Measurements from ENCODE around the gene FAHD2A.
"Not testable (repeated sequence)": the region's sequence is repeated elsewhere in the genome, so short reads cannot be mapped to it uniquely, and the experiment has no call there.

The FAHD2A gene

DNA sequence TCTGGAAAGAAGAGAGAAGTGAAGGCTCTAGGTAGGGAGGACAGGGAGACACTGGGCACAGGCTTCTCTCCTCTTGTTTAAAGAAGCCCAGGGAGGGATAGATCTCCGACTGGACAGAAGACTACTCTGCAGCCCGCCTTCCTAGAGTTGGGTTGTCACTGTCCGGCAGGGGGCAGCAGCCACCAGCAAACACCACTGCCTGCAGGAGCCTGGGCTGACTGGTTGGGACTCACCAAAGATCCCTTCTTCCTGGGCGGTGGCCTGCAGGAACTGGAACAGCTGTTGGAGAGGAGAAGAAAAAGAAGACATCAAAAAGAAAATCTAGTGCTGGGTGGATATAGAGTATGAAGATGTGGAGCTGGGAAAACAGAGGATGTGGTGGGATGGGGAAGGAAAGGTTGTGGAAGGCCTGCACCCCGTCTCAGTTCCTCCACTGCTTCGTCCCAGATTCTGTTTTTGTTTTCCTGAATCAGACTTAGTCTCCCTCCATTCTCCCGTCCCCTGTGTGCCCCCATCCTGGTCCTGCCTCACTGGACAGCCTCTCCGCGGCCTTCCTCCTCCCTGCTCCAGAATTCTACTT, 11.6 kb downstream of the FAHD2A start:
- not testable (repeated sequence) for H3K9me3 ChIP-seq, H3K4me3 ChIP-seq, H3K9ac ChIP-seq, H3K27ac ChIP-seq, H3K4me2 ChIP-seq, H3K27me3 ChIP-seq
- H4K20me1 ChIP-seq, result peaks cover 22% of the 10 kb centered on the region; the same call in 1 of the 2 replicates
- peaks cover 43% of the 10 kb centered on the region for H3K36me3 ChIP-seq
- H3K4me1 ChIP-seq, result peaks cover 10% of the 10 kb centered on the region

DNA sequence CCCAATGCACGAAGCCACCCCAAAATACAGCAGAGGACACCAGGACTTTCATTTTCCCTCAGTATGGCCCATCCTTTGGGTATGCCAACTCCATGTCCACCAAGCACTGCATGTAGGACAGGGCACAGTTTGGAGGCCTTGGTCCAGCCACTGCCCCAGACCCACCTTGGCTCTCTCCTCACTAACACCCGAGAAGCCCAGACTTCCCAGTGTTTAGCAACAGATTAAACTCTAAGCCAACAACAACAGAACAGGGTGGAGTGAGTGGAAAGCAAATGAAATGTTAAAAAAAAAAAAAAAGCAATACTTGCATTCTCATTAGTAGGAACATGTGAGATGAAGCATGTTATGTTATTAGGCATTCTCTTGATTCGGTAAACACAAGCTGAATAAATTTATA, 12.6 kb downstream of the FAHD2A start:
- H3K4me2 ChIP-seq, H3K9me3 ChIP-seq, H3K4me3 ChIP-seq, H3K27me3 ChIP-seq, H3K27ac ChIP-seq, H3K9ac ChIP-seq: not testable (repeated sequence)
- Histone ChIP-seq H4K20me1 (peaks cover 21% of the 10 kb centered on the region; the same call in 1 of the 2 replicates), H3K4me1 (peaks cover 10% of the 10 kb centered on the region), H3K36me3 (peaks cover 35% of the 10 kb centered on the region)

DNA sequence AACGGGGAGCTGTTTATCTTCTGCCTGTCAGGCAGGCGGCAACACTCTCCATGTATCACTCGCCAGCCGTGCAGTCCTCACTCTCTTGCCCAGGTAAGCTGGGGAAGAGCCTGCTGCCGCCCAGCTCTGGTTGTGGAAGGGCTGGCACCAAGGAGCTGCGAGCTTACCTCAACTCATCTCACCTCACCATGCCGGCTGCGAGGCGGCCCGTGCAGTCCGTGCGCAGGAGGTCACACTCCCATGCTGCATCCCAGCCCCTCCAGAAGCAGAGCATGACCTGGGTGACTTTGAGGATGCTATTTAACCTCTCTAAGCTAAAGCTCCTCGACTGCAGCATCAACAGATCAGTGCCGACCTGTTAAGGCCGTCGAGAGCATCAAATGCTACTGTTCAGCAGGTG, 13.1 kb downstream of the FAHD2A start:
- H3K4me2 ChIP-seq, H3K27me3 ChIP-seq, H3K9me3 ChIP-seq, H3K27ac ChIP-seq, H3K9ac ChIP-seq, H3K4me3 ChIP-seq: not testable (repeated sequence)
- H3K4me1 ChIP-seq, result peaks cover 10% of the 10 kb centered on the region
- H4K20me1 ChIP-seq, result peaks cover 16% of the 10 kb centered on the region; the same call in 1 of the 2 replicates
- peaks cover 31% of the 10 kb centered on the region for H3K36me3 ChIP-seq

DNA sequence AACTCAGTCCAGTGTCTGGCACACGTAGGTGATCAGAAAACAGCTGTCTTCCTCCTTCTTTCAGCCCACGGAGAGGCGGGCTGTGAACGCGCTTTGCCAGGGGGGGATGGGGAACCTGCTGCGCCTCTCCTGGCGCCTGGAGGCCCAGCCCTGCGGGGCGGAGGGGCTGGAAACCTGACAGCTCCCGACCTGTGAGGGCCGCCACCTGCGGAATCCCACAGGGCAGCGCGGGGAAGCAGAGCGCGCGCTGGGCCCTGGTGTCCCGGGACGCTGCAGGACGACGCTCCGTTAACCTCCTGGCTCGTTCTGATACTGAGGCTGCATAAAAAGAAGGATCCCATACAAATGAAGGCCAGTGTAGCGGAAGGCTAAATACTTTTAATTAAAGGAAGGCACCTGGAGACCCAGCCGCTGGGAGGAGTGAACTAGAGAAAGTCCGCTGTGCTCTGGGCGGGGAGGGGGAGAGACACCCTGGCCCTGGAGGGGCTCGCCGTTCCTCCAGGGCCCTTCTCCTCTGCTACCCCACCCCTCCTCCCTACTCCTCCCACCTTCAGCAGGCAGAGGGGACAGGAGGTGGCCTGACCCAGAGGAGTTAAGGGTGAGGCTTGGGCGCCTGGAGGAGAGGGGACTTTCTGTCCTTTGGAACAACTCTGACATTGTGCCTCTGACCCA, 24.8 kb downstream of the FAHD2A start:
- H3K9ac ChIP-seq, H4K20me1 ChIP-seq, H3K36me3 ChIP-seq, H3K4me2 ChIP-seq, H3K27ac ChIP-seq, H3K9me3 ChIP-seq, H3K4me3 ChIP-seq, H3K27me3 ChIP-seq, H3K4me1 ChIP-seq: not testable (repeated sequence)

DNA sequence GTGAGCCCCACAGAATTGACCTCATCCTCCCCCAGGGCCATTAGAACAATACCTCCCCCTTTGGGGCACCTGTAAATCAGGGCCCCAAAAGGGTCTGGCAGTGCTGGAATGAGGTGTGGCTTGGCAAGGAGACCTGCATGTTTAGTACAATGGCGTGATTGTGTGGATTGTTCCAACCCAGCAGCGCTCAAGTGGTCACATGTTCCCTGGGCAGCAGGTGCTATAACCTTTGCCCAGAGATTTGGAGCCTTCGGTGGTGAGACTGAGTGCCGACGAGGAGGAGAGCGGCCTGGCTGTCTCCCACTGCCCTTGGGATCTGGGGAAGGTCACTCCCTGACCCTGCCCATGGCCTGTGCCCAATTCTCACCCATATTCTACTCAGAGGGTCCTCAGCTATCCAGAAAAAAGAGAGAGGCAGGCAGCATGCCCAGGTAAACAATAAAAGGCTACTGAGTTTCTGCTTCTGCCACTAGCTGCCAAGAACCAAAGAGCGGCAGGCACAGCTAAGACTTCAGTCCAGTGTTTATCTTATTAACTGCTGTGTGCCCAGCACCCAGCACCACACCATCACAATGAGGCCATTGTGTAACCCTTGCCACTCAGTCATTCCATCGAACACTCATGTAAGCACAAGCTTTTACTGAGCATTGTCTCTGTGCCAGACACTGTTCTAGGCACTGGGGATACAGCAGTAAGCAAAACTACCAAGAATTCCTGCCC, 27.4 kb downstream of the FAHD2A start:
- not testable (repeated sequence) for H3K27ac ChIP-seq, H3K4me2 ChIP-seq, H3K27me3 ChIP-seq, H3K36me3 ChIP-seq, H4K20me1 ChIP-seq, H3K4me3 ChIP-seq, H3K9me3 ChIP-seq, H3K9ac ChIP-seq, H3K4me1 ChIP-seq

DNA sequence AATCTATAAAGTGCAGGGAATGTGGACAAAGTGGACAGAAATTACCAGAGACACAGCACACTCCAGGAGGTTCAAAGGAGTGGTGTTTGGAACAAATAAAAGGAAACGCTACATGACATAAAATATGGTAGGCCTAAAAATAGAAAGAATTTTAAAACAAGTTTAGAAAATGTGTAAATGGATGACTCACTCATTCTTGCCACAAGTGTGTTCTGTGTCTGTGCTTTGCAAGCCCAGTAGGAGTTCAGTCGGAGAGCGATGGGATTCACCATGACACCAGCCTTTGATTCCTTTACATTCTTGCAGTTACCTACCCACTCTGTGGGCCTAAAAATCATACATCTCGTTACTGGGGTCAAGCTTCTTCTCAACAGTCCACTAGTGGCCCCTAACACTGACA, 30.9 kb downstream of the FAHD2A start:
- H3K4me3 ChIP-seq, H3K9ac ChIP-seq, H3K4me1 ChIP-seq, H3K9me3 ChIP-seq, H3K27me3 ChIP-seq, H4K20me1 ChIP-seq, H3K36me3 ChIP-seq, H3K27ac ChIP-seq, H3K4me2 ChIP-seq: not testable (repeated sequence)

DNA sequence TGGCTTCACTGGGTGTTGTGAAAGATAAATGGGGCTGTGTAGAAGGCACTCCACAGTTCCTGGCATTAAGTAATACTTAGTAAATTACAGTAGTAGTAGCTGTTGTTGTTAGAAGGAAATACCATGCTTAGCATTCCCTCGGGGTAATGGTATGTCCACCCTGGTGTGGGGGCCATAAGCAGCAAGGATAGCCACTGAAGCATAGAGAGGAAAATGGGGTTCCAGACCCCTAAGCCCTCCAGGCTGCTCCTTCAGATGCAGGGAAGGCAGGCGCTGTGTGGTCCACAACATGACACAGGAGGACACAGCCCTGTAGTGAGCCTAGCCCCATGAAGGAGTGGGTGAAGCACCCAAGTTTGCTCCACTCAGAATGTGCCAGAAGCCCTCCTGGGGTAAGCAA, 31.5 kb downstream of the FAHD2A start:
- not testable (repeated sequence) for H3K4me2 ChIP-seq, H3K27ac ChIP-seq, H3K4me3 ChIP-seq, H3K9me3 ChIP-seq, H3K36me3 ChIP-seq, H3K4me1 ChIP-seq, H3K9ac ChIP-seq, H4K20me1 ChIP-seq, H3K27me3 ChIP-seq

DNA sequence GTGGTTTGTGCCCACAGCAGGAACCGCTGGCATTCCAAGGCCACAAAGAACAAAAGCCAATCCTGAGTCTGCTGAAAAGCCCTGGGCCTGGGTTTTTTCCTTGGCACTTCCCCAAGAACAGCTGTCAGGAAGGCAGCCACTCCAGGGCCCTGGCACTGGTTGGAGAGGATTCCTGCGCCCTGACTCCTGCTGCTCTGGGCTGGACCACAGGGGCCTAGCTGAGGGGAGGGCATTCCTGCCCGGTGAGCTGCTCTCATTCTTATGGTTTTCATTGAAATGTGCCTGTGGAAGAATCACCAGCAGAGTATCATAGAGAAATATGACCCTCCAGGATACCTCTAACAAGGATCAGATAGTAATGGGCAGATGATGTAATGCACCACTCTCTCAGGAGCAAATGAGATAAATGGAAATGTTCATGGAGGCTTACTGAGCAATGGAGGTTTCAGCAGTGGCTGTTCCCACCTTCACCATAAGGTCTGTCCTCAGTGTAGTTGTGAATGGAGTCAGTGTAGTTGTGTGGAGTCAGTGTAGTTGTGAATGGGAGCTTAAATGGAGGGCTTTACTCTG, 32.1 kb downstream of the FAHD2A start:
- H3K27me3 ChIP-seq, H3K9me3 ChIP-seq, H4K20me1 ChIP-seq, H3K36me3 ChIP-seq, H3K27ac ChIP-seq, H3K9ac ChIP-seq, H3K4me1 ChIP-seq, H3K4me3 ChIP-seq, H3K4me2 ChIP-seq: not testable (repeated sequence)

DNA sequence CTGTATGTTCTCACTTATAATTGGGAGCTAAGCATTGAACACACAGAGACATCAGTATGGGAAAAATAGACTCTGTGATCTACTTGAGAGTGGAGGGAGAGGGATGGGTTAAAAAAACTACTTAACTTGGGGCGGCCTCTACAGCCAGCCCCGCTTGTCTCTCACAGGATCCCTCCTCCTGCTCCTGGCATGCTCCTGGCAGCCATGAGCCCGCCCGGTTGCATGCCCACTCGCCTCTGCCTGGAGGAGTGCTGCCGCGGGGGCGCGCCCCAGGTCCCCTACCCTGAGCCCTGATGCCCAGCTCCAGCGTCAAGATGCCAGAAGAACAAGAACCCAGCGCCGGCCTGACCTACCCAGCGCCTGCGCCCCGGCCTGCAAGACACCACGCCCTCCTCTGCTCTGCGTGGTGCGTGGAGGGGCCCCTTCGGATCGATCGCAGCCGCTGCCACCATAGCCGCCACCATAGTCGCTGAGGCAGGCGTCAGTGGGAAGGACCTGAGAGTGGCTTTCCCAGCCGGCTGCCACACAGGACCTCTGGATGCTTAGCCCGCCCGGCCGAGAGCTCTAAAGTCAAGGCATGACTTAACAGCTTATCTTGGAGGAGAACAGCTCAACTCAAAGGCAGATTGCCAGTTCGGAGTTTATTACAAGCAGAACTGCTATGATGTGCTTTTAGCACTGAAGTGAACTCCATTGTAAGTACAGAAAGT, 32.8 kb downstream of the FAHD2A start:
- not testable (repeated sequence) for H3K9ac ChIP-seq, H3K4me1 ChIP-seq, H3K27ac ChIP-seq, H3K4me3 ChIP-seq, H4K20me1 ChIP-seq, H3K36me3 ChIP-seq, H3K27me3 ChIP-seq, H3K4me2 ChIP-seq, H3K9me3 ChIP-seq

DNA sequence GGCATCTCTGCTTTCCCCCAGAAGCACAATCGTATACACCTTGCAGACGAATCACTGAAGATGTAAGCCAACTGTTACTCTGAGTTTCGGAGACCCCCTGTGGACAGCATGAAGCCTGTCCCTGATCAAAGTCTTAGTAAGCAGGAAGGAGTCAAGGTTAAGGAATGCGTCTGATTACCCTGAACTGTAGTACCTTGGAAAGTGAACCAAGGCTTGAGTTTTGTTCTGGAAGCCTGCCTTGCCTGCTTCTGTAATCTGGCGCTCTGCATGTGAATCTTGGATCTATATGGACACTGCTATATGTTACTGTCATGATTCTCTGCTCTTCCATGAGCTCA, 33.3 kb downstream of the FAHD2A start:
- H3K4me1 ChIP-seq, H3K36me3 ChIP-seq, H4K20me1 ChIP-seq, H3K4me2 ChIP-seq, H3K4me3 ChIP-seq, H3K9ac ChIP-seq, H3K27me3 ChIP-seq, H3K9me3 ChIP-seq, H3K27ac ChIP-seq: not testable (repeated sequence)

DNA sequence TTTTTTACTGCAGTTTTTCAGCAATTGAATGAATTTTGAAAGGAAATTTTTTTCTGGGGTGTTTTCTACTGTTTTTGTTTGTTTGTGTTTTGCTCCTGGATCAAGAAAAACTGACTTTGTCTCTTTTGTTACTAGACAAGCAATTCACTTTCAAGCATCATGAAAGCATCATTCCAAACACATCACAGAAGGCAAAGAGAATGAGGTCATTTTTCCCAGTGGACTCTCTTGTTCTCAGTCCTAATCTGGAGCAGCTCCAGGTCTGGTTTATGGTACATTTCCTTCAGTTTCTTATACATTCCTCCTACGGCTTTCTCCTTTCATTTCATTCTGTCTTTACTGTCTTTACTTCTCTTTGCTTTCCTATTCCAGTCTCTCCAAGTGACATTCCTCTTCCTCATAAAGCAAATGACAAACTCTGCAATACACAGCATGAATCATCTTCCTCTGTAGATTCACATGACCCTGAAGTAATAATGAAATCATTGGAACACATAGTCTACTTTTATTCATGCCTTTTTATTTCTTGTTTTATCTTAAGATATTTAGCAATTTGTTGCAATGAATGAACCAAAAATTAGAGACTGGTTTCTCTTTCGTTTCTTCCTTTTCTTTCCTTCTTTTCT, 40.1 kb downstream of the FAHD2A start:
- not testable (repeated sequence) for H3K36me3 ChIP-seq, H3K27me3 ChIP-seq, H4K20me1 ChIP-seq, H3K4me2 ChIP-seq, H3K4me3 ChIP-seq, H3K9ac ChIP-seq, H3K9me3 ChIP-seq, H3K4me1 ChIP-seq, H3K27ac ChIP-seq

DNA sequence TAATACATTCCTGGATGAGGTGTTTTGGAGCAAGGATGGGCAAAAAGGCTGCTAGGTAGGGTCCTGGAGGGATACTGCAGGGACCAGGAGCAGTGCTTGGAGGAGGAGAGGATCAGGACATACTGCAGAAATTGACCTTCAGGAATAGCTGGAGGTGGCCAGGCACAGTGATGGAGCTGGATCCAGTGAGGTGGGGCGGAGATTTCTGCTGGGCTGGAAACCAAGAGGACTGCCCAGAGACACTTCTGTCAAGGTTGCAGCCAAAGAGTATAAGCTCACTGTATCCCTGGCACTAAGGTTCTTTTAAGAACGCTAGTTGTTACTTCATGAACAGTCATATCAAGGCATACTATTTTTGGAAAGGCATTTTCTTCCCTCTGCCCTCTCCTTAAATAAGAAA, 42.8 kb downstream of the FAHD2A start:
- H3K4me2 ChIP-seq, H3K36me3 ChIP-seq, H3K4me3 ChIP-seq, H3K9me3 ChIP-seq, H3K4me1 ChIP-seq, H3K27ac ChIP-seq, H4K20me1 ChIP-seq, H3K27me3 ChIP-seq, H3K9ac ChIP-seq: not testable (repeated sequence)

DNA sequence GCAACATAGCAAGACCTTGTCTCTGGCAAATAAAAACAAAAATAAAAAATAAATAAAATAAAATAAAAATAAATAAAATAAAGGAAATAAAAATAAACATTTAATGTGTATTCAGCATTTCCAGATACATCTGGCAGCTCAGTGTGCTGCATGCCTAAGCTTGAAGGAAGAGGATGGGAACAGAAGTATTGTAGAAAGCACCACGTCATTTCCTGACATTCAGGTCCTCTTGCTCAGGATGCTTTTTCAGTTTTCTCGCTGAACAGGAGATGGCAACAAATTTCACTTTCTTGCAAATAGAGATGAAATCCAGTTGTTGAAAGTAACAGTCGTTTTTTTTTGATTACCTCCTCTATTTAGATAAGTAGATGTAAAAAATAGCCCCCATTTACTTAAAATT, 60.8 kb downstream of the FAHD2A start:
- H3K4me1 ChIP-seq, H4K20me1 ChIP-seq, H3K9me3 ChIP-seq, H3K9ac ChIP-seq, H3K36me3 ChIP-seq, H3K4me3 ChIP-seq, H3K4me2 ChIP-seq, H3K27me3 ChIP-seq, H3K27ac ChIP-seq: not testable (repeated sequence)
